Measurements from ENCODE around the gene C3orf20. TPM values are rescaled to one million over a fixed set of nuclear protein-coding genes. Genes with fewer than 3 reads are reported as not detected.

Gene C3orf20
- total RNA-seq, 2 donors from 2014 or later, result 0.12 to 0.42 TPM

DNA sequence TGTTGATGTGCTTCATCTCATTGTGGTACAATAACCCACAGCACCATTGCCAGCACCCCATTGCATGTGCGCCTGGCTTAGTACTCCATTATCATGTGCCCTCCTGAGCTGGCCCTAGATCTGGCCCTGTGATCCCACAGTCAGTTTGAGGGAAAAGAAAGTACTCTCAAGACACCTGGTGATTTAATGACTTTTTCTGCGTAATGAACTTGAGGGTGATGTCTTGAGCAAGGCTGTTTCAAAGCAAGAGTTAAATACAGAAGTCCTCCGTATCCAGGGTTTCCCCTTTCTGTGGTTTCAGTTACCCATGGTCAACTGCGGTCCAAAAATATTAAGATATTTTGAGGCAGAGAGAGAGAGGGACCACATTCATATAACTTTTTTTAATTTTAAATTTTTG, 16.3 kb downstream of the C3orf20 start:
- no peak overlapping the region for H3K4me3 Mint-ChIP-seq
- no peaks in the 10 kb centered on the region for H3K36me3 Mint-ChIP-seq (ENCODE audit: low read depth)
- ATAC-seq, result no peak
- no peaks in the 10 kb centered on the region for H3K9me3 ChIP-seq (ENCODE audit: control insufficient read depth, low read length, poor library complexity, severe bottlenecking)
- peaks cover 58% of the 10 kb centered on the region for H3K27me3 Mint-ChIP-seq
- no peak overlapping the region for H3K27ac Mint-ChIP-seq
- peaks cover 2% of the 10 kb centered on the region for H3K4me1 Mint-ChIP-seq
- DNase-seq, result no peak

DNA sequence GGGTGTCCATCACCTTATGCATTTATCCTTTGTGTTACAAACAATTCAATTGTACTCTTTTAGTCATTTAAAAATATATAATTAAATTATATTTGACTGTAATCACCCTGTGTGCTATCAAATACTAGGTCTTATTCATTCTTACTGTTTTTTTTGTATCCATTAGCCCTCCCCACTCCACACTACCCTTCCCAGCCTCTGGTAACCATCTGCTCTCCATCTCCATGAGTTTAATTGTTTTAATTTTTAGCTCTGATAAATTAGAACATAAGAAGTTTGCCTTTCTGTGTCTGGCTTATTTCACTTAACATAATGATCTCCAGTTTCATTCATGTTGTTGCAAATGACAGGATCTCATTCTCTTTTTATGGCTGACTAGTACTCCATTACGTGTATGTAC, 16.8 kb downstream of the C3orf20 start:
- H3K27me3 Mint-ChIP-seq, result peaks cover 58% of the 10 kb centered on the region
- H3K9me3 ChIP-seq (ENCODE audit: control insufficient read depth, low read length, poor library complexity, severe bottlenecking), result no peaks in the 10 kb centered on the region
- ATAC-seq, result no peak

DNA sequence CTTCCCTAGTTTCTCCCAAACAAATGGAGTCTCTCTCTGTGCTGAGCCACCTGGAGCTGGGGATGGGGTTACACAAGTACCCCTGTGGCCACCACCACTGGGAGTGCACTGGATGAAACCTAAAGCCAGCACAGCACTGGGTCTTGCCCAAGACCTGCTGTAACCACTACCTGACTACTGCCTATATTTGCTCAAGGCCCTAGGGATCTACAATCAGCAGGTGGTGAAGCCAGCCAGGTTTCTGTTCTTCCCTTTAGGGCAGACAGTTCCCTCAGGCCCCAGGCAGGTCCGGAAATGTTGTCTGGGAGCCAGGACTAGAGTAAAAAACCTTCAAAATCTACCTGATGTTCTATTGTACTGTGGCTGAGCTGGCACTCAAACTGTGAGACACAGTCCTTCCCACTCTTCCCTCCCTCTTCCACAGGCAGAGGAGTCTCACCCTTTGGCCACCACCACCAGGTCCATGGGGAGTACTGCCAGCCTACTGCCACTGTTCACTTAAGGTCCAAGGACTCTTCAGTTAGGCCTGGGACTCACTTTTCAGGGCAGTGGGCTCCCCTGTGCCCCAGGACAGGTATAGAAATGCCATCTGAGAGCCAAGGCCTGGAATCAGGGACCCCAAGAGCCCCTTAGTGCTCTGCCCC, 23.8 kb downstream of the C3orf20 start:
- Mint-ChIP-seq H3K27ac (no peak overlapping the region), H3K4me3 (no peak overlapping the region), H3K27me3 (peaks cover 36% of the 10 kb centered on the region), H3K36me3 (ENCODE audit: low read depth) (peaks cover 2% of the 10 kb centered on the region), H3K4me1 (no peaks in the 10 kb centered on the region)
- ATAC-seq (no peak), DNase-seq (no peak)
- H3K9me3 ChIP-seq (ENCODE audit: control insufficient read depth, low read length, poor library complexity, severe bottlenecking), result no peaks in the 10 kb centered on the region

More for the DNA sequence above, 16.8 kb downstream of the C3orf20 start:
- no peak overlapping the region for H3K27ac Mint-ChIP-seq
- no peak for DNase-seq
- peaks cover 2% of the 10 kb centered on the region for H3K4me1 Mint-ChIP-seq
- H3K4me3 Mint-ChIP-seq, result no peak overlapping the region
- H3K36me3 Mint-ChIP-seq (ENCODE audit: low read depth), result no peaks in the 10 kb centered on the region

DNA sequence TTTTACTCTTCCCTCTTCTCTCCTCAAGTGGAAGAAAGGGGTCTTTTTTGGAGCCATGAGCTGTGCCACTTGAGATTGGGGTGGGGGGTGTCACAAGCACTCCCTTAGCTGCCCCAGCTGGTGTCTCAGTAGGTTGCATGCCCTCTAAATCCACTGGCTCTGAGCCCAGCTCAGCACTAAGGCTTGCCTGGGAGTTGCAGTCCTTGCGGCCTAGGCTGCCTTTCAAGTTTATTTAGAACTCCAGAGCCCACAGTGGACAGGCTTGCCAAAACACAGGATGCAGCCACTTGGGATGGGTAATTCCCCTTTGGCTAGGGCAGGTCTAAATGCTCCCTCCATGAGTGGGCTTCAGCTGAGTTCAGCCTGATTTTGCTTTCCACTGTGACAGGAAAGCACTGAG, 24.7 kb downstream of the C3orf20 start:
- peaks cover 43% of the 10 kb centered on the region for H3K27me3 Mint-ChIP-seq
- no peaks in the 10 kb centered on the region for H3K4me1 Mint-ChIP-seq

DNA sequence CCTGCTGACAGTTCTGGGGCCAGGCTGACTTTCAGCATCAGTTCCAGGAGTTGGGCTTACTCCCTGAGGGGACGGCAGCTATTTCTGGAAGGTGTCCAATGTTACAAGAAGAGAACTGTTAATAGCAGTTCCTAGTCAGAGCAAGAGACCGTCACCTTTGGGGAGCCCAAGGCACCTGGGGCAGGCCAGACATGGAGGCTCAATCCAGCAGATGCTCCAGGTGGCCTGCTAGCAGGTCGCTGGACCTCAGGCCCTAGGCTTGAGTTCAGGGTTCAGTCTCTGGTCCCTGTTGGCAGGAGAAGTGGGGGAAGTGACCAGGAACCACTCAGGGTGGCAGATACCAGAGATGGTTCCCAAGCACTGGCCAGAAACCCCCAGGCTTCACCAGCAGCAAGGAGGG, 25.9 kb downstream of the C3orf20 start:
- Mint-ChIP-seq H3K27me3 (peaks cover 39% of the 10 kb centered on the region), H3K4me1 (no peaks in the 10 kb centered on the region)
- no peak for ATAC-seq

More for the DNA sequence above, 24.7 kb downstream of the C3orf20 start:
- no peaks in the 10 kb centered on the region for H3K9me3 ChIP-seq (ENCODE audit: control insufficient read depth, low read length, poor library complexity, severe bottlenecking)
- Mint-ChIP-seq H3K36me3 (ENCODE audit: low read depth) (peaks cover 2% of the 10 kb centered on the region), H3K4me3 (no peak overlapping the region), H3K27ac (no peak overlapping the region)
- ATAC-seq (no peak), DNase-seq (no peak)

DNA sequence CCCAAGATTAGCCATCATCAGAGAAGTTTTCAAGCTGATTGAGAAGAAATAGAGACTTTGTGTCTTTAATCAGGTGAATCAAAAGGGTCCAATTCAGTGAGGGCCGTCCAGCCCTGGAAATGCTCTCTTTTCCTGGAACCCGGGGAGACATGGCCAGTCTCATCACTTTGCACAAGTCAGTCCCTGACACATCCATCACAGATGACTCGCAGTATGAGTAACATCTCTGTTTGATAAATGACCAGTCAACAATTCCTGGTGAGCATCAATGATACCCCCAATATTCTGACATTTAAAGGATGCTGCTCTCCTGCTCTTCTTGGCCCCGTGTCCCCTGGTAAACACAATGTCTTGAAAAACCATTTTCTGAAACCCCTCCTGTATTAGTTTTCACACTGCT, 26.7 kb downstream of the C3orf20 start:
- ATAC-seq (no peak), DNase-seq (no peak)
- no peaks in the 10 kb centered on the region for H3K4me1 Mint-ChIP-seq
- peaks cover 2% of the 10 kb centered on the region for H3K36me3 Mint-ChIP-seq (ENCODE audit: low read depth)
- no peak overlapping the region for H3K27ac Mint-ChIP-seq
- H3K9me3 ChIP-seq (ENCODE audit: control insufficient read depth, low read length, poor library complexity, severe bottlenecking), result no peaks in the 10 kb centered on the region
- no peak overlapping the region for H3K4me3 Mint-ChIP-seq
- peaks cover 38% of the 10 kb centered on the region for H3K27me3 Mint-ChIP-seq

More for the DNA sequence above, 25.9 kb downstream of the C3orf20 start:
- Mint-ChIP-seq H3K27ac (no peak overlapping the region), H3K36me3 (ENCODE audit: low read depth) (peaks cover 2% of the 10 kb centered on the region), H3K4me3 (no peak overlapping the region)
- DNase-seq, result no peak
- H3K9me3 ChIP-seq (ENCODE audit: control insufficient read depth, low read length, poor library complexity, severe bottlenecking), result no peaks in the 10 kb centered on the region

DNA sequence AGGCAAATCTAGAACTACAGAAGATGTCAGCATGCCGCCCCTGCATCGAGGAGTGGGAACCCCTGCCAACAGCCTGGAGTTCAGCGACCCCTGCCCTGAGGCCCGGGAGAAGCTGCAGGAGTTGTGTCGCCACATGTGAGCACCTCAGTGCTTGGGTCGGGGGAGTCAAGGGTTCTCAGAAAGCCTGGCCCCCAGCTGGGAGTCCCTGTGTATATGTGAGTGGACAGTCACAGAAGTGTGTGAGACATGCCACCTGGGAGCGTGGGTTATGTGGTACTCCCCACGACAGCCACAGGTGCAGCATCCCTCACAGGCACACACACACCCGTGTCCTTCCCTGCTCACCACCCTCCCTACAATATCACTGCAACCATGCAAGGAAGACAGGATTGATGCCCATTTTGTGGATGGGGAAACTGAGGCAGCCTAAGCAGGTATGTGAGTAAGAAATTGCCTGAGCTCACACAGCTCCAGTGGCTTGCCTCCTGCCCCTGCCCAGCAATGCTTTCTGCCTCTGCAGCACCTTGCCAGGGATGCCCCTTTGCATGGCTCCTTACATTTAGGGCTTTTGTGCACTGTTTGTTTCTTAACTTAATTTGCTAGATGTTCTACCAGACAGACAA, 28.3 kb downstream of the C3orf20 start:
- no peak overlapping the region for H3K4me3 Mint-ChIP-seq
- peaks cover 38% of the 10 kb centered on the region for H3K27me3 Mint-ChIP-seq
- no peak for ATAC-seq
- no peaks in the 10 kb centered on the region for H3K36me3 Mint-ChIP-seq (ENCODE audit: low read depth)
- no peak overlapping the region for H3K27ac Mint-ChIP-seq
- no peaks in the 10 kb centered on the region for H3K4me1 Mint-ChIP-seq
- no peaks in the 10 kb centered on the region for H3K9me3 ChIP-seq (ENCODE audit: control insufficient read depth, low read length, poor library complexity, severe bottlenecking)
- DNase-seq, result no peak

DNA sequence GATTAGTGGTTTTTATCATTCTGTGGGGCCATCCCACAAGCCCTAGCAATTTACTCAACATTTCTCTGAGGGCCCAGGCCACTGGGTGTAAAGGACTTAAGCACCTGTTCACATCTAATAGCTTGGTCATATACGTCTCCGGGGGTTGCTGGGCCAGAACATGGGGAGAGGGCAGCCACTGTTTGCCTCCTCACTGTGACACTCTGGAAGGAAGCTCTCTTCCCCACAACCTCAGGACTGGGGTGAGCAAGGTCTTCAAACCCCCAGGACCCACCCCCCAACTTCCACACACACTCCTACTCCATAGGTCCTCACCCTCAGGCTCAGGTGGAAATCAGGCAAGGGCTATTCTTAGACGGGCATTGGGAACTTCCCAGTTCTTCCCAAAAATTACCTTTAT, 28.9 kb downstream of the C3orf20 start:
- no peaks in the 10 kb centered on the region for H3K9me3 ChIP-seq (ENCODE audit: control insufficient read depth, low read length, poor library complexity, severe bottlenecking)
- DNase-seq (no peak), ATAC-seq (no peak)
- H3K36me3 Mint-ChIP-seq (ENCODE audit: low read depth), result no peaks in the 10 kb centered on the region
- H3K27me3 Mint-ChIP-seq, result peaks cover 37% of the 10 kb centered on the region
- no peak overlapping the region for H3K27ac Mint-ChIP-seq
- no peaks in the 10 kb centered on the region for H3K4me1 Mint-ChIP-seq
- H3K4me3 Mint-ChIP-seq, result no peak overlapping the region

DNA sequence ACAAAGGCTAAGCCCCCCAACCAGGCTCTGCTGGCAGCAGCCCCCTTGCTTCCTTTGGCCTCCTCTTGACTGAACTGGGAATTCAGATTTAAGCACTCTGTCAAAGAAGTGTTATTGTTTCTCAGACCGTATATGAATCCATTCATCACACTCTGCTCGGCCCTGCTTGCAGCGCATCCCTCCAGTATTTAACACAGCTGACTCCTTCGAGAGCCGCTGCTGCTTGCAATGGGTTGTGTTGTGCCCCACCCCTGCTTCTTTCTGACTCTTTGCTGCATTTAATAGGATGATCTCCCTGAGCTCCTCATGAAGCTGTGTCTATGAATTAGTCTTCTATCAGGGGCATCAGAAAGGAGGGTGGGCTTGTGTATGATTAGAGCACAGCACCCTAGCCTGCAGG, 31.2 kb downstream of the C3orf20 start:
- ATAC-seq, result no peak
- no peak overlapping the region for H3K4me3 Mint-ChIP-seq

DNA sequence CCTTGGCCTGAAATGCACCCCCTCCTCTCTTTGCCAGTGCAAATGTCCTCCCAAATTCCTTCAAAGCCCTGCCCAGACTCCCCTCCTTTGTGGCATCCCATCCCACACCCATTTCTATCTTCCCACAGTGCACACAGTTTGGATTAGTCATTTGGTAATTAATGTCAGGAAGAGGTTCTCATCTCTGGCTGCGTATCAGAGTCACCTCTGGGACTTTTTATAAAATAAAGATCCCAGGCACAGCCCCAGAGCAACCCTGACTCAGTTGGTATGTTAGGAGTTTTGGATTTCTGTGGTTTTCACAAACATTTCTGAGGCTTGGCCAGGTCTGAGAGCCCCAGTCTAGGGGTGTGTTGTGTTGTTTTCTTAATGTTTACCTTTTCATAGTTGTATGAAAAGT, 41.6 kb downstream of the C3orf20 start:
- DNase-seq (no peak), ATAC-seq (no peak)
- H3K27me3 Mint-ChIP-seq, result peaks cover 25% of the 10 kb centered on the region
- H3K9me3 ChIP-seq (ENCODE audit: control insufficient read depth, low read length, poor library complexity, severe bottlenecking), result no peaks in the 10 kb centered on the region
- H3K4me3 Mint-ChIP-seq, result no peak overlapping the region
- H3K27ac Mint-ChIP-seq, result no peak overlapping the region
- H3K36me3 Mint-ChIP-seq (ENCODE audit: low read depth), result peaks cover 2% of the 10 kb centered on the region
- H3K4me1 Mint-ChIP-seq, result peaks cover 2% of the 10 kb centered on the region

More for the DNA sequence above, 31.2 kb downstream of the C3orf20 start:
- no peaks in the 10 kb centered on the region for H3K36me3 Mint-ChIP-seq (ENCODE audit: low read depth)
- no peak for DNase-seq
- H3K27me3 Mint-ChIP-seq, result peaks cover 27% of the 10 kb centered on the region
- no peaks in the 10 kb centered on the region for H3K9me3 ChIP-seq (ENCODE audit: control insufficient read depth, low read length, poor library complexity, severe bottlenecking)
- H3K4me1 Mint-ChIP-seq, result no peaks in the 10 kb centered on the region
- H3K27ac Mint-ChIP-seq, result no peak overlapping the region

DNA sequence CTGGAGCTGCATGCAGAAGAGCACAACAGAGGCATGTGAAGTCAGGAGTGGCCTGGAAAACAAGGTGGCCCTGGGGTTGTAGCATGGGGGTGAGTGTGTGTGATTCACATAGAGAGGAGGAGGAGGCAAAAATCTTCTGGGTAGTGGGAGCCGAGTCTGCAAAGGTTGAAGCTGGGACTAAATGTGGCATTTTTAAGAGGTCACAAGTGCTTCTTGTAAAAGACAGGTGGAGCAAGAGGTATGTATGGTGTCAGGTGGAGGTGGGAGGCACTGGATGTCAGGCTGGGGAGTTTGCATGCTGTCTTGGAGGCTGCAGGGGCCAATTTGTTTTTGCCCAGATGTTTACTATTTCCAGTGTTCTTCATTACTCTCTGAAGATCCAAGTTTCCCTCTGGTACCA, 42.4 kb downstream of the C3orf20 start:
- no peak overlapping the region for H3K4me3 Mint-ChIP-seq
- DNase-seq (no peak), ATAC-seq (no peak)
- no peak overlapping the region for H3K27ac Mint-ChIP-seq
- peaks cover 2% of the 10 kb centered on the region for H3K4me1 Mint-ChIP-seq
- peaks cover 30% of the 10 kb centered on the region for H3K27me3 Mint-ChIP-seq
- H3K9me3 ChIP-seq (ENCODE audit: control insufficient read depth, low read length, poor library complexity, severe bottlenecking), result no peaks in the 10 kb centered on the region
- H3K36me3 Mint-ChIP-seq (ENCODE audit: low read depth), result no peaks in the 10 kb centered on the region

DNA sequence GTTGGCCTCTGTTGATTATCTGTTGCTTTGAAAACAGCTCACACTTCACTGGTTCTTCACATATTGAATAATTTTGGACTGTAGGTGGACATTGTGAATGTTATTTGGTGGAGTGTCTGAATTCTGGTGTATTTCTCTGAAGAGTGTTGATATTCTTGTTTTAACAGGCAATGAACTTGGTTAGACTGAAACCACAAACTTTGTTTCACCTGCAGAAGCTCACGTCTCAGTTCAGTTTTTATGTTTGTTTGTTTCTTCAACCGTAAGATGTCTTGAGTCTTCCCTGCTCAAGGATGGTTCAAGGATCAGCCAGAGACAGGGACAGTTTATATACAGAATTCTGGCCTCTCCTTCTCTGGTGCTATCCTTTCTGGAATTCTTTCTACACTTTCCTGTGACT, 43.6 kb downstream of the C3orf20 start:
- Mint-ChIP-seq H3K4me3 (no peak overlapping the region), H3K27me3 (peaks cover 38% of the 10 kb centered on the region), H3K4me1 (peaks cover 2% of the 10 kb centered on the region), H3K27ac (no peak overlapping the region), H3K36me3 (ENCODE audit: low read depth) (no peaks in the 10 kb centered on the region)
- ATAC-seq (no peak), DNase-seq (no peak)
- no peaks in the 10 kb centered on the region for H3K9me3 ChIP-seq (ENCODE audit: control insufficient read depth, low read length, poor library complexity, severe bottlenecking)

DNA sequence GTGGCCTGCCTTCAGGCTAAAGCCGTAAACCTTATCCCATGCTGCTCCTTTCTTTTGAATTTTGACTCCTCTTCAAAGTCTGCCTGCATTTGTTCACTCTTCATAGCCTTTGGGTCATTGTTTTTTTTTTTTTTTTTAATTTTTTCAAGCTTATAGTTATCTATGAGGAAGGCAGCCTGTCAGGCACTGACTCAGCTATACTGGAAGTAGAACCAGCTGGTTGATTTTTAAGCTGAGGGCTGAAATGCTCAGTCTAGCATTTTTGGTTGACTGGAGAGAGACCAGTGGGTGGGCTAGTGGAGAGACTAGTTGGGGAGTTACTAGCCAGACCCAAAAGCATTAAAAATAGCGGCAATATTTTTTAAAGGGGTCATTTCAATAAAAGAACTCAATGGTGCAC, 44.1 kb downstream of the C3orf20 start:
- no peak for ATAC-seq
- DNase-seq, result no peak
- H3K9me3 ChIP-seq (ENCODE audit: control insufficient read depth, low read length, poor library complexity, severe bottlenecking), result no peaks in the 10 kb centered on the region
- Mint-ChIP-seq H3K27me3 (peaks cover 38% of the 10 kb centered on the region), H3K4me3 (no peak overlapping the region), H3K36me3 (ENCODE audit: low read depth) (no peaks in the 10 kb centered on the region), H3K4me1 (peaks cover 2% of the 10 kb centered on the region), H3K27ac (no peak overlapping the region)

Data from T-helper 17 cell (primary cell).